ENCODE data around the gene ORM2. TPM values are rescaled to one million over a fixed set of nuclear protein-coding genes. Genes with fewer than 3 reads are reported as not detected.

ORM2 gene
- polyA plus RNA-seq, 1 donor from 2014 or later = not detected

- peaks cover 42 to 84% (median 68%) of the 10 kb centered on the region in 3 donors for H3K4me1 Mint-ChIP-seq
- peak overlapping the region; percentile 92 to 99 (median 97) for H3K27ac Mint-ChIP-seq
- H3K4me3 Mint-ChIP-seq = peak overlapping the region; percentile 8 to 86 (median 54)
- peaks cover 4% of the 10 kb centered on the region for H3K36me3 Mint-ChIP-seq
- peaks cover 2% of the 10 kb centered on the region for H3K27me3 Mint-ChIP-seq
- no peaks in the 10 kb centered on the region for H3K9me3 Mint-ChIP-seq
Observed at GRCh38 chr9:114370251-114370967, 40.7 kb downstream of the ORM2 start.

- Mint-ChIP-seq H3K27me3 (peaks cover 2% of the 10 kb centered on the region), H3K4me3 (peak overlapping the region; percentile 8 to 86 (median 72)), H3K36me3 (peaks cover 4% of the 10 kb centered on the region), H3K4me1 (peaks cover 45 to 84% (median 68%) of the 10 kb centered on the region in 3 donors), H3K9me3 (no peaks in the 10 kb centered on the region), H3K27ac (peak overlapping the region; percentile 91 to 99 (median 97))
Observed at GRCh38 chr9:114370968-114371320, 41.3 kb downstream of the ORM2 start.

GRCh38 chr9:114371343-114371944 is 41.8 kb downstream of the ORM2 start:
- peaks cover 43 to 82% (median 64%) of the 10 kb centered on the region in 3 donors for H3K4me1 Mint-ChIP-seq
- peaks cover 2% of the 10 kb centered on the region for H3K27me3 Mint-ChIP-seq
- H3K9me3 Mint-ChIP-seq = no peaks in the 10 kb centered on the region
- peak overlapping the region; percentile 96 to 99 (median 97) for H3K27ac Mint-ChIP-seq
- peak overlapping the region; percentile 61 to 86 (median 78) for H3K4me3 Mint-ChIP-seq
- H3K36me3 Mint-ChIP-seq = peaks cover 4% of the 10 kb centered on the region

- Mint-ChIP-seq H3K36me3 (peaks cover 4% of the 10 kb centered on the region), H3K4me1 (peaks cover 36 to 81% (median 56%) of the 10 kb centered on the region in 3 donors), H3K9me3 (no peaks in the 10 kb centered on the region), H3K4me3 (peak overlapping the region; percentile 74 to 92 (median 84)), H3K27ac (peak overlapping the region; percentile 96 to 99 (median 97)), H3K27me3 (peaks cover 2% of the 10 kb centered on the region)
Observed at GRCh38 chr9:114371973-114372917, 42.6 kb downstream of the ORM2 start.

DNA sequence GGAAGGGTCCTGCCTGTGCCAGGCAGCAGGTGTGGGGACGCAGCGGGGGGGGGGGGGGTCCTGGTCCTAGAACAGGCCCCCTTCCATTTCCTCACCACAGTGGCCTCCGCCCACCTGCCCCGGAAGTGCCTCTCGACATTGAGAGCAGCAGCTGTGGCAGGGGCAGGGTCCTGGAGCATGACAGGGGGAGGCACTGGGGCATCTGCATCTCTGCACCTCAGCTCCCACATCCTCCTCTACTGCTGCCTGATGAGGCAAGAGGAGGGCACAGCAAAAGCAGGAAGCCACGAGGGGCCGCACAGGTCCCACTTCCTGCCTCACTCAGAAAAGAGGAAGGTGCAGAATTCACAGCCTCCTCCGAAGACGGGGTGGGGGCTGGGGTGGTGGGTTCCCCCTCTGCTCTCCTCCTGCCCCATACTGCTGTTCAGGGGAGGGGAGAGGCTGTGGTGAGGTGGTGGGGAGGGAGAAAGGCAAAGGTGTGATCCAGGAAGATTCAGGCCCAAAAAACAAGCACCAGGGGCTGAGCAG is 43.3 kb downstream of the ORM2 start:
- Mint-ChIP-seq H3K9me3 (no peaks in the 10 kb centered on the region), H3K27ac (peak overlapping the region; percentile 96 to 99 (median 97)), H3K4me3 (peak overlapping the region; percentile 74 to 92 (median 84)), H3K27me3 (peaks cover 2% of the 10 kb centered on the region), H3K4me1 (peaks cover 42 to 81% (median 50%) of the 10 kb centered on the region in 3 donors), H3K36me3 (peaks cover 4% of the 10 kb centered on the region)

- Mint-ChIP-seq H3K9me3 (no peaks in the 10 kb centered on the region), H3K4me1 (peaks cover 45 to 80% (median 53%) of the 10 kb centered on the region in 3 donors), H3K27me3 (peaks cover 4% of the 10 kb centered on the region), H3K4me3 (peak overlapping the region; percentile 18 to 83 (median 74)), H3K27ac (peak overlapping the region; percentile 96 to 99 (median 97)), H3K36me3 (peaks cover 6% of the 10 kb centered on the region)
Observed at GRCh38 chr9:114373960-114374730, 44.5 kb downstream of the ORM2 start.

- Mint-ChIP-seq H3K27me3 (peaks cover 4% of the 10 kb centered on the region), H3K9me3 (no peaks in the 10 kb centered on the region), H3K4me1 (peaks cover 46 to 78% (median 46%) of the 10 kb centered on the region in 3 donors), H3K4me3 (peak overlapping the region in 2 of 4 donors; percentile 17 to 78), H3K27ac (peak overlapping the region; percentile 73 to 97 (median 96)), H3K36me3 (peaks cover 2% of the 10 kb centered on the region)
Observed at GRCh38 chr9:114374936-114375335, 45.3 kb downstream of the ORM2 start.

DNA sequence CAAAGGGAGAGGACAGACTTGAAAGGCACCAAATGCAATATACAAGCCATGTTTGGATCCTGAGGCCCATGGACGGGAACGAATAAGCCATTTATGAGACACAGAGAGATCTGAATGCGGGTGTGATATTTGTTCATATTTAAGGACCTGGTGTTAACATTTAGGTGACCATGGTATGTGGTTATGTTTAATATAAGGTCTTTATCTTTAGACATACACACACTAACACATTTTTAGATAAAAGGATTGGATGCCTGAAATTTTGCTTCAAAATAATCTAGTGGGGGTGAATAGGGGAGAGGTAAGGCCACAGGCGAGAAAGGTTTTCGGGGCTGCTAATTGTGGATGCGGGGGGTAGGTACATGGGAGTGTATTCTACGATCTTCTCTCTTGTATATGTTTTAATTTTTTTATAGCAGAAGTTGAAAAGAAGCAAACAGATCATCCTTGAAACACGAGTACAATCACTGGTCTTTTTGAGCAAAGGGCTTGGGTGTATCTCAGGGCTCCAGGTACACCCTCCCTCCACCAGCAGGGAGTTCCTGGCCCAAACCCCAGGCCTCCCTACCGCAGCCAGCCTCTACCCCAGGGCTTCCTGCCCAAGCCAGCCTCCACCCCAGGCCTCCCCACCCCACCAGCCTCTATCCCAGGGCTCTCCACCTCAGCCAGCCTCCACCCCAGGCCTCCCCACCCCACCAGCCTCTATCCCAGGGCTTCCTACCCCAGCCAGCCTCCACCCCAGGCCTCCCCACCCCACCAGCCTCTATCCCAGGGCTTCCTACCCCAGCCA is 45.9 kb downstream of the ORM2 start:
- H3K27me3 Mint-ChIP-seq = peaks cover 4% of the 10 kb centered on the region
- H3K4me1 Mint-ChIP-seq = peaks cover 48 to 77% (median 50%) of the 10 kb centered on the region in 3 donors
- peak overlapping the region in 2 of 4 donors; percentile 17 to 78 for H3K4me3 Mint-ChIP-seq
- H3K27ac Mint-ChIP-seq = peak overlapping the region; percentile 73 to 97 (median 96)
- H3K36me3 Mint-ChIP-seq = peaks cover 2% of the 10 kb centered on the region
- no peaks in the 10 kb centered on the region for H3K9me3 Mint-ChIP-seq

- peaks cover 3% of the 10 kb centered on the region for H3K27me3 Mint-ChIP-seq
- H3K27ac Mint-ChIP-seq = peak overlapping the region; percentile 53 to 95 (median 65)
- peaks cover 2% of the 10 kb centered on the region for H3K36me3 Mint-ChIP-seq
- no peak overlapping the region for H3K4me3 Mint-ChIP-seq
- H3K9me3 Mint-ChIP-seq = no peaks in the 10 kb centered on the region
- H3K4me1 Mint-ChIP-seq = peaks cover 41 to 68% (median 48%) of the 10 kb centered on the region in 3 donors
Observed at GRCh38 chr9:114376586-114377445, 47.1 kb downstream of the ORM2 start.

- Mint-ChIP-seq H3K4me3 (peak overlapping the region in 2 of 4 donors; percentile 43 to 53), H3K27me3 (peaks cover 2% of the 10 kb centered on the region), H3K9me3 (no peaks in the 10 kb centered on the region), H3K4me1 (peaks cover 40 to 71% (median 43%) of the 10 kb centered on the region in 3 donors), H3K27ac (peak overlapping the region; percentile 65 to 95 (median 88)), H3K36me3 (peaks cover 2% of the 10 kb centered on the region)
Observed at GRCh38 chr9:114378016-114378415, 48.3 kb downstream of the ORM2 start.

DNA sequence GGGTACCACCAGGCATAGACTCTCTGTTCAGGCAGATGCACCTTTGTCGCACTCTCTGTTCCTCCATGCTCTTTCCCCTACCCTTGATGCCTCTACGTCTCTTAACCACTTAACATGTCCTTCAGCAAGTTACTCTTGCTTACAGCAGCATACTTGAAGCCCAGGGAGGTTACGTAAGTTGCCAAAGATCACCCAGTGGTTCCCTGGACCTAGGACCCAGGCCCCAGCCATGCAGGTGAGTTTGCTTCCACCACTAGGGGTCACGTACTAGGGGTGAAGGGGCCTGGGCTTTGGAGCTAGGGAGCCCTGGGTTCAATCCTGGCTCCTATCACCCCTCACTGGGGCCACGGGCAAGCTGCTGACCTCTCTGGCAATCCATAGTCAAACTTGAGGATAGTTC is 49.2 kb downstream of the ORM2 start:
- Mint-ChIP-seq H3K27me3 (peaks cover 2% of the 10 kb centered on the region), H3K4me1 (peaks cover 37 to 73% (median 43%) of the 10 kb centered on the region in 3 donors), H3K9me3 (no peaks in the 10 kb centered on the region), H3K27ac (peak overlapping the region; percentile 65 to 88 (median 87)), H3K36me3 (peaks cover 2% of the 10 kb centered on the region), H3K4me3 (peak overlapping the region in 1 of 4 donors; percentile 75)

Measured in IgD-negative memory B cell (primary cell).